ENCODE data around the gene PLSCR2. TPM values are rescaled to one million over a fixed set of nuclear protein-coding genes. Genes with fewer than 3 reads are reported as not detected.

Gene PLSCR2
- polyA plus RNA-seq, 1 donor (not counting 4 experiments of a cell fraction or from before 2014, with no cell fraction given): not detected

- DNase-seq (ENCODE audit: low read depth, low spot score) (no peak), FAIRE-seq (no peak)
- Histone ChIP-seq H3K4me2 (ENCODE audit: control insufficient read depth, extremely low read depth, insufficient read depth, low read depth, low read length) (no peak overlapping the region), H4K20me1 (ENCODE audit: control insufficient read depth, extremely low read depth, insufficient read depth, low read length) (no peaks in the 10 kb centered on the region), H3K27me3 (ENCODE audit: control insufficient read depth, extremely low read depth, insufficient read depth, low read length) (no peaks in the 10 kb centered on the region), H3K36me3 (ENCODE audit: control insufficient read depth in 2 of 2, extremely low read depth in 1 of 2, insufficient read depth in 2 of 2, low read length in 2 of 2) (no peaks in the 10 kb centered on the region), H3K79me2 (ENCODE audit: control insufficient read depth, insufficient read depth, low read length) (no peaks in the 10 kb centered on the region), H2AFZ (ENCODE audit: control insufficient read depth, low read length) (no peak overlapping the region), H3K9me1 (ENCODE audit: control insufficient read depth, extremely low read depth, insufficient read depth, low read length) (no peaks in the 10 kb centered on the region), H3K9ac (ENCODE audit: control insufficient read depth, extremely low read depth, insufficient read depth, low read length) (no peak overlapping the region), H3K4me1 (ENCODE audit: control insufficient read depth, extremely low read depth, insufficient read depth, low read length) (peaks cover 6% of the 10 kb centered on the region), H3K4me3 (ENCODE audit: control insufficient read depth in 2 of 3, extremely low read depth in 1 of 3, insufficient read depth in 2 of 3, low read depth in 1 of 3, low read length in 3 of 3) (no peak overlapping the region), H3K27ac (ENCODE audit: control insufficient read depth, insufficient read depth, low read length) (no peak overlapping the region), H3K9me3 (ENCODE audit: control insufficient read depth, low read depth, low read length) (no peaks in the 10 kb centered on the region)
- dilution Hi-C loops (cut with MboI; ENCODE audit: extremely low pct_ligation_motif_present, low sequenced_read_pairs): no loop called here
- no peak for TF ChIP-seq EZH2 (IDR thresholded peaks at IDR 0.05; ENCODE audit: low read length)
- TF ChIP-seq CTCF (optimal IDR thresholded peaks at IDR 0.05 in 1 of 3, IDR thresholded peaks at IDR 0.05 in 1 of 3, conservative IDR thresholded peaks at IDR 0.05 in 1 of 3; ENCODE audit: extremely low read depth in 1 of 3, insufficient read depth in 2 of 3, low read length in 3 of 3): no peak
Observed at GRCh38 chr3:146464005-146464595, 5.3 kb downstream of the PLSCR2 start.

GRCh38 chr3:146454796-146455195 lies 14.6 kb downstream of the PLSCR2 start:
- Histone ChIP-seq H3K9ac (ENCODE audit: control insufficient read depth, extremely low read depth, insufficient read depth, low read length) (no peak overlapping the region), H3K4me3 (ENCODE audit: control insufficient read depth in 2 of 3, extremely low read depth in 1 of 3, insufficient read depth in 2 of 3, low read depth in 1 of 3, low read length in 3 of 3) (no peak overlapping the region), H3K27ac (ENCODE audit: control insufficient read depth, insufficient read depth, low read length) (no peak overlapping the region), H3K27me3 (ENCODE audit: control insufficient read depth, extremely low read depth, insufficient read depth, low read length) (no peaks in the 10 kb centered on the region), H3K36me3 (ENCODE audit: control insufficient read depth in 2 of 2, extremely low read depth in 1 of 2, insufficient read depth in 2 of 2, low read length in 2 of 2) (no peaks in the 10 kb centered on the region), H3K9me1 (ENCODE audit: control insufficient read depth, extremely low read depth, insufficient read depth, low read length) (no peaks in the 10 kb centered on the region), H4K20me1 (ENCODE audit: control insufficient read depth, extremely low read depth, insufficient read depth, low read length) (no peaks in the 10 kb centered on the region), H2AFZ (ENCODE audit: control insufficient read depth, low read length) (no peak overlapping the region), H3K4me2 (ENCODE audit: control insufficient read depth, extremely low read depth, insufficient read depth, low read depth, low read length) (no peak overlapping the region), H3K9me3 (ENCODE audit: control insufficient read depth, low read depth, low read length) (no peaks in the 10 kb centered on the region), H3K4me1 (ENCODE audit: control insufficient read depth, extremely low read depth, insufficient read depth, low read length) (no peaks in the 10 kb centered on the region), H3K79me2 (ENCODE audit: control insufficient read depth, insufficient read depth, low read length) (no peaks in the 10 kb centered on the region)
- dilution Hi-C loops (cut with MboI; ENCODE audit: extremely low pct_ligation_motif_present, low sequenced_read_pairs): no loop called here
- DNase-seq (ENCODE audit: low read depth, low spot score): no peak
- TF ChIP-seq CTCF (optimal IDR thresholded peaks at IDR 0.05 in 1 of 3, IDR thresholded peaks at IDR 0.05 in 1 of 3, conservative IDR thresholded peaks at IDR 0.05 in 1 of 3; ENCODE audit: extremely low read depth in 1 of 3, insufficient read depth in 2 of 3, low read length in 3 of 3): no peak
- TF ChIP-seq EZH2 (IDR thresholded peaks at IDR 0.05; ENCODE audit: low read length): no peak
- FAIRE-seq: no peak
